Neural crest cell (in vitro differentiated cells): ENCODE data around the gene ANKLE2. TPM values are rescaled to one million over a fixed set of nuclear protein-coding genes. Genes with fewer than 3 reads are reported as not detected.
"Not testable (repeated sequence)": the region's sequence is repeated elsewhere in the genome, so short reads cannot be mapped to it uniquely, and the experiment has no call there.

ENCODE experiments used
- DNase-seq: peaks from one replicate; pipeline ENCODE4 v3.0.0; 2021; ENCODE audit warnings: low read depth, mixed read lengths, low spot score
- H3K27ac Mint-ChIP-seq: one replicate; pipeline ENCODE4 v1.8.0; 2021; ENCODE audit warnings: mild to moderate bottlenecking, mixed read lengths; ENCODE audit not compliant: unreplicated experiment
- H3K27me3 Mint-ChIP-seq: 2 replicates; pipeline ENCODE4 v1.8.0; 2021; ENCODE audit warnings: low read depth, mild to moderate bottlenecking, mixed read lengths
- H3K36me3 Mint-ChIP-seq: 2 replicates; pipeline ENCODE4 v1.8.0; 2021; ENCODE audit warnings: low read depth, mild to moderate bottlenecking, mixed read lengths
- H3K4me1 Mint-ChIP-seq: 2 replicates; pipeline ENCODE4 v1.8.0; 2021; ENCODE audit warnings: mixed read lengths
- H3K4me3 Mint-ChIP-seq: one replicate; pipeline ENCODE4 v1.8.0; 2021; ENCODE audit warnings: mild to moderate bottlenecking, mixed read lengths
- H3K9me3 Mint-ChIP-seq: 2 replicates; pipeline ENCODE4 v1.8.0; 2021; ENCODE audit warnings: mixed read lengths
- CTCF ChIP-seq: fragments of 200-600 bp; sonication (generic); conservative IDR thresholded peaks from 2 replicates; pipeline ENCODE4 v1.5.0; 2021; ENCODE audit warnings: antibody characterized with exemption, mild to moderate bottlenecking
- total RNA-seq: library from RNA; stranded (reverse); gene quantifications from 2 replicates; pipeline ENCODE4 v1.2.1, GENCODE V29; 2021

ANKLE2 gene
- total RNA-seq, 1 donor from 2014 or later = 100 TPM

- H3K27me3 Mint-ChIP-seq = no peaks in the 10 kb centered on the region
- H3K9me3 Mint-ChIP-seq = no peaks in the 10 kb centered on the region
- no peak overlapping the region for H3K4me3 Mint-ChIP-seq
- TF ChIP-seq CTCF = no peak
- peaks cover 9% of the 10 kb centered on the region for H3K36me3 Mint-ChIP-seq
- no peak for DNase-seq
- H3K27ac Mint-ChIP-seq = no peak overlapping the region
- no peaks in the 10 kb centered on the region for H3K4me1 Mint-ChIP-seq
Measured at GRCh38 chr12:132776816-132777568, 15.4 kb upstream of the ANKLE2 start.

- H3K9me3 Mint-ChIP-seq, H3K27me3 Mint-ChIP-seq, H3K36me3 Mint-ChIP-seq, DNase-seq, H3K27ac Mint-ChIP-seq, H3K4me1 Mint-ChIP-seq, H3K4me3 Mint-ChIP-seq: not testable (repeated sequence)
Measured at GRCh38 chr12:132776230-132776625, 14.6 kb upstream of the ANKLE2 start.

GRCh38 chr12:132775502-132776229 is 14.0 kb upstream of the ANKLE2 start:
- no peaks in the 10 kb centered on the region for H3K27me3 Mint-ChIP-seq
- no peak overlapping the region for H3K4me3 Mint-ChIP-seq
- no peak for DNase-seq
- peaks cover 9% of the 10 kb centered on the region for H3K36me3 Mint-ChIP-seq
- TF ChIP-seq CTCF = no peak
- no peaks in the 10 kb centered on the region for H3K9me3 Mint-ChIP-seq
- H3K27ac Mint-ChIP-seq = no peak overlapping the region
- no peaks in the 10 kb centered on the region for H3K4me1 Mint-ChIP-seq

DNA sequence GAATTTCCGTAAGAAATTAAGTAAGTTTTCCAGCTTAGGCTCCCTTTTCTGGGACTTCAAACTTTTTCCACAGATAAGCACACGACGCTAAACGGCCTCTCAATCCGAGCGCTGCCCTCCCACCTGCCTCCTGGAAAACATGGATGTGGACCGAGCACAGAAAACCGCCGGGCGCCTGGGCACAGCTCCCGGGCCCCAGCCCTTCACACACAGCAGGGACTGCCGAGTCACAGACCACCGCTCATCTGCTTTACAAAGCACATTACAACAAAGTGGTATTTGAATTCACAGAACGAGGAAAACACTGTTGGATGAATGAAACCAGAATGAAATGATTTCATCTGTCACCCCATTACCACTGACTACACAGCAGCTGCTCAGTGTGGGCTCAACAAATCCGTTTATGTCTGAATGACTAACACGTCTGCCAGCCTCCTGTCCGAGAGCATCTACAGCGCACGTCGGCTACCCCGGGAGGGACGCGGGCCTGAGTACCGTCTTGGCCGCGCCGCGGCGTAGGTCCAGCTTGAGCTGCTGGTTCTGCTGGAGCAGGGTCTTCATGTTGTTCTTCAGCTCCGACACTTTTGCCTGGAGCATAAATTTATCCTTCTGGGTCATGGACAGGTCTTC is 13.1 kb upstream of the ANKLE2 start:
- no peak for TF ChIP-seq CTCF
- DNase-seq = no peak
- Mint-ChIP-seq H3K9me3 (no peaks in the 10 kb centered on the region), H3K36me3 (peaks cover 6% of the 10 kb centered on the region), H3K4me1 (no peaks in the 10 kb centered on the region), H3K27ac (peak overlapping the region; percentile 39), H3K4me3 (no peak overlapping the region), H3K27me3 (no peaks in the 10 kb centered on the region)

- H3K9me3 Mint-ChIP-seq = no peaks in the 10 kb centered on the region
- no peaks in the 10 kb centered on the region for H3K4me1 Mint-ChIP-seq
- no peak for DNase-seq
- H3K4me3 Mint-ChIP-seq = no peak overlapping the region
- TF ChIP-seq CTCF = no peak
- no peak overlapping the region for H3K27ac Mint-ChIP-seq
- H3K36me3 Mint-ChIP-seq = peaks cover 4% of the 10 kb centered on the region
- H3K27me3 Mint-ChIP-seq = no peaks in the 10 kb centered on the region
Measured at GRCh38 chr12:132774159-132774558, 12.5 kb upstream of the ANKLE2 start.
